Suprapubic skin (tissue), 4 donors: ENCODE data around the gene PPP1CA.

Experiments
- EP300 ChIP-seq: sonication (generic); formaldehyde crosslinking; IDR thresholded peaks from one replicate; pipeline ENCODE4 v1.6.1; 2017; ENCODE audit warnings: antibody characterized with exemption
- POLR2AphosphoS5 ChIP-seq, 3 donors: sonication (generic); formaldehyde crosslinking; IDR thresholded peaks; one replicate each; pipeline ENCODE4 v1.6.1; 2017; ENCODE audit warnings: antibody characterized with exemption in 3 of 3

- TF ChIP-seq EP300 (no peak), POLR2AphosphoS5 (IDR thresholded peaks at IDR 0.05) (no peak)
These were observed 36.6 kb downstream of the PPP1CA start for GRCh38 chr11:67364783-67365722.
